SU-DHL-6 (cell line): Measurements from ENCODE around the gene DHX35.
A peak's percentile ranks its signal among the peaks of the same experiment; 100 is the strongest.

Experiments used
- H2AFZ ChIP-seq: fragments of 200-600 bp; sonication (generic); 2 replicates; pipeline ENCODE4 v1.6.1; 2014; ENCODE audit warnings: low read depth, mild to moderate bottlenecking, moderate library complexity, mixed read lengths, antibody characterized with exemption, low read length; ENCODE audit not compliant: severe bottlenecking
- H3F3A ChIP-seq: fragments of 200-600 bp; shearing (Covaris generic); 2 replicates; pipeline ENCODE4 v1.6.0; 2016; ENCODE audit warnings: antibody characterized with exemption, mild to moderate bottlenecking; ENCODE audit not compliant: insufficient read depth
- H3K27ac ChIP-seq: fragments of 200-600 bp; sonication (generic); 2 replicates; pipeline ENCODE4 v1.5.1; 2016; ENCODE audit warnings: low read depth, mild to moderate bottlenecking, low read length, moderate library complexity, mixed read lengths
- H3K27me3 ChIP-seq: fragments of 200-600 bp; sonication (generic), shearing (Covaris generic); 2 replicates; pipeline ENCODE4 v1.6.0; 2014; ENCODE audit warnings: mild to moderate bottlenecking, low read length
- H3K36me3 ChIP-seq: fragments of 200-600 bp; sonication (generic); 2 replicates; pipeline ENCODE4 v1.6.1; 2014; ENCODE audit warnings: mild to moderate bottlenecking, low read length, mixed read lengths
- H3K4me2 ChIP-seq: fragments of 300-600, 200-600 bp; shearing (Covaris generic), sonication (generic); 2 replicates; pipeline ENCODE4 v1.6.0; 2014; ENCODE audit warnings: low read length, low read depth, mild to moderate bottlenecking; ENCODE audit not compliant: poor library complexity, severe bottlenecking
- H3K4me3 ChIP-seq: fragments of 200-600 bp; sonication (generic); 2 replicates; pipeline ENCODE4 v1.5.1; 2014; ENCODE audit warnings: antibody characterized with exemption, low read length, mild to moderate bottlenecking, mixed read lengths; ENCODE audit not compliant: insufficient read depth, poor library complexity, severe bottlenecking
- H3K79me2 ChIP-seq: fragments of 200-600 bp; sonication (generic); 2 replicates; pipeline ENCODE4 v1.6.1; 2014; ENCODE audit warnings: mild to moderate bottlenecking, low read length, moderate library complexity; ENCODE audit not compliant: insufficient read depth
- H3K9ac ChIP-seq: fragments of 200-600 bp; sonication (generic); 2 replicates; pipeline ENCODE4 v1.7.0; 2014; ENCODE audit warnings: mild to moderate bottlenecking, low read length
- H3K9me2 ChIP-seq: fragments of 200-600 bp; sonication (generic); replicated peaks from 2 replicates; pipeline ENCODE4 v1.6.1; 2014; ENCODE audit warnings: low read length; ENCODE audit not compliant: insufficient read depth
- H3K9me3 ChIP-seq: fragments of 200-600 bp; sonication (generic); 2 replicates; pipeline ENCODE4 v1.6.1; 2014; ENCODE audit warnings: low read length, mixed read lengths; ENCODE audit not compliant: insufficient read depth
- H4K20me1 ChIP-seq: fragments of 200-600 bp; sonication (generic); 2 replicates; pipeline ENCODE4 v1.6.1; 2014; ENCODE audit warnings: low read depth, mild to moderate bottlenecking, antibody characterized with exemption, low read length, moderate library complexity, mixed read lengths
- EZH2phosphoT487 ChIP-seq: fragments of 200-600 bp; sonication (generic), shearing (Covaris generic); conservative IDR thresholded peaks from 2 replicates; pipeline ENCODE4 v1.6.1; 2018; ENCODE audit warnings: mild to moderate bottlenecking, antibody characterized with exemption, low read length, moderate library complexity, mixed read lengths
- TF ChIP-seq, protein P1 (sequence below): fragments of 200-600 bp; sonication (generic); IDR thresholded peaks from one replicate; pipeline ENCODE4 v1.5.1; 2017; ENCODE audit warnings: antibody characterized with exemption, mild to moderate bottlenecking, low read length, moderate library complexity; ENCODE audit not compliant: insufficient read depth, poor library complexity, severe bottlenecking

DHX35 gene

DNA sequence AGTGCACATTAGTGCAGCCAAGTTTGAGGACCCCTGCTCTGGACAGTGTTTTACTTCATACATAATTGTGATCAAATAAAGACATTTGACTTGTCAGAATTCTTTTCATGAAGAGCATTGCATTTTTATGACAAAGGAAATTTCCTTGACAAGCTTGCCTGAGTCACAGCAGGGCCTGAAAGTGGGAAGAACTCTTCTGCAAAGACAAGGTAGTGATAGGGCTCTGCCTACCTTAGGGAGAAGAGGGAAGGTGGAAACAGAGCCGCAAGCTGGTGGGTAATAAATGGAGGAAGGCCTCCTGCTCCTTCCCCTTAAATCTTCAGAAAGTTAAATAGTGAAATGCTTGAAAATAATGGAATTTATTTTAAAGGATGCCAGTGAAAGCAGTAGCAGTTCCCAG is 118.2 kb downstream of the DHX35 start:
- H3K9me2 ChIP-seq, result no peaks in the 10 kb centered on the region
- no peak overlapping the region for H2AFZ ChIP-seq
- H3K4me2 ChIP-seq, result no peak overlapping the region
- no peaks in the 10 kb centered on the region for H3K27me3 ChIP-seq
- H3K36me3 ChIP-seq, result no peaks in the 10 kb centered on the region
- no peak overlapping the region for H3K4me3 ChIP-seq
- H3K27ac ChIP-seq, result no peak overlapping the region
- H3F3A ChIP-seq, result no peaks in the 10 kb centered on the region
- no peak overlapping the region for H3K9ac ChIP-seq
- H3K9me3 ChIP-seq, result no peaks in the 10 kb centered on the region
- H3K79me2 ChIP-seq, result no peaks in the 10 kb centered on the region
- H4K20me1 ChIP-seq, result no peaks in the 10 kb centered on the region
- TF ChIP-seq, protein P1, sequence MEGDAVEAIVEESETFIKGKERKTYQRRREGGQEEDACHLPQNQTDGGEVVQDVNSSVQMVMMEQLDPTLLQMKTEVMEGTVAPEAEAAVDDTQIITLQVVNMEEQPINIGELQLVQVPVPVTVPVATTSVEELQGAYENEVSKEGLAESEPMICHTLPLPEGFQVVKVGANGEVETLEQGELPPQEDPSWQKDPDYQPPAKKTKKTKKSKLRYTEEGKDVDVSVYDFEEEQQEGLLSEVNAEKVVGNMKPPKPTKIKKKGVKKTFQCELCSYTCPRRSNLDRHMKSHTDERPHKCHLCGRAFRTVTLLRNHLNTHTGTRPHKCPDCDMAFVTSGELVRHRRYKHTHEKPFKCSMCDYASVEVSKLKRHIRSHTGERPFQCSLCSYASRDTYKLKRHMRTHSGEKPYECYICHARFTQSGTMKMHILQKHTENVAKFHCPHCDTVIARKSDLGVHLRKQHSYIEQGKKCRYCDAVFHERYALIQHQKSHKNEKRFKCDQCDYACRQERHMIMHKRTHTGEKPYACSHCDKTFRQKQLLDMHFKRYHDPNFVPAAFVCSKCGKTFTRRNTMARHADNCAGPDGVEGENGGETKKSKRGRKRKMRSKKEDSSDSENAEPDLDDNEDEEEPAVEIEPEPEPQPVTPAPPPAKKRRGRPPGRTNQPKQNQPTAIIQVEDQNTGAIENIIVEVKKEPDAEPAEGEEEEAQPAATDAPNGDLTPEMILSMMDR, result no peak
- TF ChIP-seq EZH2phosphoT487, result no peak

DNA sequence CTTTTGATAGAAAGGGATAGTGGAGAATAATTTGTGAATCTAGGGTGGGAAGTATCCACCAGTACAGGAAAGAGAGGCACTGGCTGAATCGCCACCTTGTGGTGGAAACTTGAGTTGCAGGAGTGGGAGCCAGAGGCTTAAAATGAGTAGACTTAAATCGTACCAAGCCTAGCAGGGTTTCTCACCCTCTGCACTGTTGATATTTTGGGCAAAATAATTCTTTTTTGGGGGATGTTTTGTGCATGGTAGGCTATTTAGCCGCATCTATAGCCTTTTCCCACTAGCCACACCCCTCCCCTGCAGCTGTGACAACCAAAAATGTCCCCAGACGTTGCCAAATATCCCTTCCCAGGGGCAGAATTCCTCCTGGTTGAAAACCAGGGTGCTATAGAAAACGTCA is 119.1 kb downstream of the DHX35 start:
- Histone ChIP-seq H3K9me2 (no peaks in the 10 kb centered on the region), H2AFZ (no peak overlapping the region), H3K36me3 (no peaks in the 10 kb centered on the region), H4K20me1 (no peaks in the 10 kb centered on the region), H3K79me2 (no peaks in the 10 kb centered on the region), H3K9me3 (no peaks in the 10 kb centered on the region), H3K27me3 (no peaks in the 10 kb centered on the region), H3F3A (no peaks in the 10 kb centered on the region), H3K4me2 (no peak overlapping the region), H3K9ac (no peak overlapping the region), H3K4me3 (no peak overlapping the region), H3K27ac (no peak overlapping the region)
- TF ChIP-seq, protein P1, result peak; percentile 70
- TF ChIP-seq EZH2phosphoT487, result no peak

GRCh38 chr20:39082622-39083398 is 120.7 kb downstream of the DHX35 start:
- no peaks in the 10 kb centered on the region for H3K27me3 ChIP-seq
- H3K9me3 ChIP-seq, result no peaks in the 10 kb centered on the region
- H2AFZ ChIP-seq, result no peak overlapping the region
- TF ChIP-seq EZH2phosphoT487, result no peak
- TF ChIP-seq, protein P1, result no peak
- no peaks in the 10 kb centered on the region for H3K36me3 ChIP-seq
- H3K9ac ChIP-seq, result no peak overlapping the region
- H3K79me2 ChIP-seq, result no peaks in the 10 kb centered on the region
- H3K4me2 ChIP-seq, result no peak overlapping the region
- no peak overlapping the region for H3K27ac ChIP-seq
- no peaks in the 10 kb centered on the region for H3K9me2 ChIP-seq
- no peak overlapping the region for H3K4me3 ChIP-seq
- no peaks in the 10 kb centered on the region for H4K20me1 ChIP-seq
- no peaks in the 10 kb centered on the region for H3F3A ChIP-seq
